ENCODE results near the gene DCDC2.

GRCh38 chr6:24226541-24226940 is 131.3 kb downstream of the DCDC2 start:
- TF ChIP-seq POLR2A (IDR thresholded peaks at IDR 0.05) (no peak), CTCF (IDR thresholded peaks at IDR 0.05) (no peak)

Measured in tibial nerve (tissue), 3 donors.